Lower leg skin (tissue), 3 donors: ENCODE data around the gene CD74.

Experiments
- POLR2A ChIP-seq, 2 donors: fragments of 450-650 bp; IDR thresholded peaks; one replicate each; pipeline ENCODE4 v1.6.1; 2016 to 2017; ENCODE audit warnings: antibody characterized with exemption in 2 of 2, mild to moderate bottlenecking in 1 of 2, moderate library complexity in 1 of 2
- TF ChIP-seq, protein P1 (sequence below), 3 donors: fragments of 450-650 bp; IDR thresholded peaks; one replicate each; pipeline ENCODE4 v1.5.1; 2016; ENCODE audit warnings: antibody characterized with exemption in 3 of 3, mild to moderate bottlenecking in 3 of 3, moderate library complexity in 2 of 3

DNA sequence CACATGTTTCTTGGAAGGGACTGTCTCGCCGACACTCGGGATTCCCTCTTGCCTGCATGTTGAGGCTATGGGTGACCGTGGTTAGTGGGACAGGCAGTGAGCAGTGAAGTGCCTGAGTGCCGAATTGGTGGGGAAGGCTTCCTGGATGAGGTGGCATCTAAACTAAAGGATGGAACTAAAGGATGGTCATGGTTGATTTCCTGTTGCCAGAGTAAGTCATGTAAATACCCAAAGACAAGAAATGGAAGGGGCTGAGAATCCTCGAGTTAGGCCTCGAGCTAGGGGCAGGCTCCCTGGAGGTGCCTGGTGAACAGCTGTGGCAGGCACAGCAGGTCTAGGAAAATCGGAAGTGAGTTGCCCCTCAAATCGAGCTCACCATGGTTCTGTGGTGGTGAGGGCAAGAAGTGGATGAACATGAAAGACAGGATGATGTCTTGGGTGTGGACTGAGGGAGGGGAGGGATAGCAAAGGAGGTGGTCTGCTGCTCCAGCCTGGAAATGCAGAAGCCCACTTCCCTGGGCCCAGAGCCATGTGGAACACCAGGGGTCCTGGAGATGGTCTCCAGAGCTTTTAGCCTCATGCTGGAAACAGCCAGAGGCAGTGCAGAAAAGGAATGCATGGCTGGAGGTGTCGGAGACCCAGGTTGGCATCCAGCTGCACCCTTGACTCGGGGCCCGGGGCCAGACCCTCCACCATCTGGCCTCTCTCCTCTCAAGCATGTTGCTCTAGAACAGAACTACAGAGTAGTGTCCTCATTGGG is 12.2 kb downstream of the CD74 start:
- TF ChIP-seq POLR2A (IDR thresholded peaks at IDR 0.05), result no peak
- TF ChIP-seq, protein P1, sequence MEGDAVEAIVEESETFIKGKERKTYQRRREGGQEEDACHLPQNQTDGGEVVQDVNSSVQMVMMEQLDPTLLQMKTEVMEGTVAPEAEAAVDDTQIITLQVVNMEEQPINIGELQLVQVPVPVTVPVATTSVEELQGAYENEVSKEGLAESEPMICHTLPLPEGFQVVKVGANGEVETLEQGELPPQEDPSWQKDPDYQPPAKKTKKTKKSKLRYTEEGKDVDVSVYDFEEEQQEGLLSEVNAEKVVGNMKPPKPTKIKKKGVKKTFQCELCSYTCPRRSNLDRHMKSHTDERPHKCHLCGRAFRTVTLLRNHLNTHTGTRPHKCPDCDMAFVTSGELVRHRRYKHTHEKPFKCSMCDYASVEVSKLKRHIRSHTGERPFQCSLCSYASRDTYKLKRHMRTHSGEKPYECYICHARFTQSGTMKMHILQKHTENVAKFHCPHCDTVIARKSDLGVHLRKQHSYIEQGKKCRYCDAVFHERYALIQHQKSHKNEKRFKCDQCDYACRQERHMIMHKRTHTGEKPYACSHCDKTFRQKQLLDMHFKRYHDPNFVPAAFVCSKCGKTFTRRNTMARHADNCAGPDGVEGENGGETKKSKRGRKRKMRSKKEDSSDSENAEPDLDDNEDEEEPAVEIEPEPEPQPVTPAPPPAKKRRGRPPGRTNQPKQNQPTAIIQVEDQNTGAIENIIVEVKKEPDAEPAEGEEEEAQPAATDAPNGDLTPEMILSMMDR (IDR thresholded peaks at IDR 0.05), result no peak
